GM21447 (cell line): ENCODE results near the gene MYL3.

Experiments
- ATAC-seq: cut with Tn5 transposase; IDR thresholded peaks from one replicate; pipeline ENCODE4 v1.9.1; 2021; ENCODE audit not compliant: unreplicated experiment

Gene MYL3

DNA sequence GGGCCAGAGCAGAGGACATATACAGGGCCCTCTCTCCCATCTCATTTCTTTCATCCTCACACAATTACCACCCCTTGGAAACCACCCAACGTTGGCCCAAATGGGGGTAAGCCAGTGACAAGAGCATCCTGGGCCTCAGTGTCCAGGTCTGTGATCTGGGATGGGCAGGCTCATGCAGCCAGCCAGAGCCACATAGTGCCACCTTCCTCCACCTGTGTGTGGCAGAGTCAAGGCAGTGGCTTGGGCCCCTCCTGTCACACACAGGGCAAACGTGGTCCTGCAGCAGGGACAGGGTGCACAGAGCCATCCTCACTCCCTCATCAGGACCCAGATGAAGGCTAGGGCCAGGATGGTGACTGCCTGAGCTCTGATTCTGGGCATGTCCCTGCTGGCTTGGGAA is 2.3 kb upstream of the MYL3 start:
- no peak for ATAC-seq

DNA sequence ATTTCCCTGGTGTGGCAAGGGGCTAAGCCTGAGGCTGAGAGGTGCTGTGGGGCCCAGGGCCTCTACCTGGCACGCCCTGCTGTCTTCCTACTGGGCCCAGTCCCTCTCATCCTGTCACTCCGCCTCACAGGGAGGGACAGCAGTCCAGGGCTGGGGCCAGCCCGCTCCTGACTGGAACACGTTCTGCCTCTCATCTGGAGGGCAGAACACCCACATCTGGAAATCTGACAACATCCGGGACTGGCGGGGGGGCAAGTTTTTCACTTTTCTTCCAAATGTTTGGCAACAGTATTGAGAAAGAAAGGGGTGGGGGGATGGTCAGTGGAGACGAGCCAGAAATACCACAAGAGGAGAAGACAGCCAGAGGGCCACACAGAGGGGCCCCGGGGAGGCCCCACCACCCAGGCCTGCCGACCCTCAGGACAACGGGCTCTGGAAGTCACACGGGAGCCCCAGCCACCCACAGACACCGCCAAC is 1.8 kb upstream of the MYL3 start:
- no peak for ATAC-seq

DNA sequence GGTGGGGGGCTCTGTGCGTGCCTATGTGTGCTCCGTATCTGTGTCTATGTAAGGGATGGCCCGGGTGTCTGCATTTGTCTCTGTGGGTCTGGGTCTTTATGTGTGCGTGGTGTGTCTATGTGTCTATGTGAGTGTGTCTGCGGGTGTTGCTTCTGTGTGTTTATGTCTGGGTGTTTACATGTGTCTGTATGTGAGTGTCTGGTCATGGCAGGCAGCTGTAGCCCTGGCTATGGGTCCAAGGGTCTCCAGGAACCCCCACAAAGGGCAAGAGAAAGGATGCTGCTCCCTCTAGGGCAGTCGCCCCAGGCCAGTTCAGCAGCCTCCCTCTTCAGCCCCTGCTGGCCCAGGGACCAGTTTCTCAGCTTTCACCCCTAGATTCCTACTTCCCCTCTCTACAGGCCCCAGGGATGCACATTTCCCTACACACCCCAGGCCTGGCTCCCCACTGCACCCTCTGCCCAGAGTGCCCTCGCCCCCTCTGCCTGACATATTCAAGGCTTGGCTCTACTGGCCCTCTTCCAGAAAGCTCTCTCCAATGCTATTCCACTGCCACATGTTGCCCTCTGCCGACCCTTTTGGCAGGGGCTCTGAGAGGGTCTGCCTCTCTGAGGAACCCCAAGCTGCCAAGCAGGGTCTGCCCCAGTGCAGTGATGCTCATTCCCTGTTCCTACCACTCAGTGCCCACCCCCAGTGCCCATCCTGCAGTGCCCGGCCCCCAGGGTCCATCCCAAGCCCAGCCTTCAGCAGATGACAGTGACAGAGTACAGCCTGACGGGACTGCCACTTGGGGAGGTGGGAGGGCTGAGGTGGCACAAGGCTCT is 1.0 kb upstream of the MYL3 start:
- ATAC-seq, result no peak

DNA sequence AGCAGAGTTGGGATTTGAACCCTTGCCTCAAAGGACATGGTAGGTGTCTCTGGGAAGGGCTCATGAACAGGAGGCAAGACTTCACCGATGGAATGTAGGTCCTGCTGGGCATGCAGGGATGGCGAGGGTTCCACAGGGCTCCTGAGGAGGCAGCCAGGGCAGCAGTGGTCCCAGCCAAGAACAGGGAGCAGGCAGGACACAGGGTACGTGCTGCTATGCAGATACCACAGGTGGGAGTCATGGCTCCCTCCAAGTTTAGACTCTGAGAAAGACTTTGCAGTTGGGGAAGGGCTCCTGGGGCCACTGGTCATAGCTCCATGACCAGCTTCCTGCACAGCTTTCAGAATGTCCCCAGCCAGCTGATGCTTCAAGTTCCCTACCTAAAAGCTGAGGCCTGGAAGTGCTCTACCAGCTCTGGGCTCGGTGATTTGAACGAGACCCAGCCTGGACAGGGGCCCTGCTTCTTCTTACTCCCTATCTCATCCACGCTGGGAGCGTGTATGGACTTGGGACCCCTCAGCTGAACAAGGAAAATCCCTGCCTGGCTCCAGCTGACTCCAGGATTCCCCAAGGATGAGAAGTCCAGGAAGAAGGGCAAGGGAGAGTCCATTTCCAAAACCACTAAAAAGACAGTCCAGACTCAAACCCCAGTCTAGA is 747 bp downstream of the MYL3 start:
- no peak for ATAC-seq

DNA sequence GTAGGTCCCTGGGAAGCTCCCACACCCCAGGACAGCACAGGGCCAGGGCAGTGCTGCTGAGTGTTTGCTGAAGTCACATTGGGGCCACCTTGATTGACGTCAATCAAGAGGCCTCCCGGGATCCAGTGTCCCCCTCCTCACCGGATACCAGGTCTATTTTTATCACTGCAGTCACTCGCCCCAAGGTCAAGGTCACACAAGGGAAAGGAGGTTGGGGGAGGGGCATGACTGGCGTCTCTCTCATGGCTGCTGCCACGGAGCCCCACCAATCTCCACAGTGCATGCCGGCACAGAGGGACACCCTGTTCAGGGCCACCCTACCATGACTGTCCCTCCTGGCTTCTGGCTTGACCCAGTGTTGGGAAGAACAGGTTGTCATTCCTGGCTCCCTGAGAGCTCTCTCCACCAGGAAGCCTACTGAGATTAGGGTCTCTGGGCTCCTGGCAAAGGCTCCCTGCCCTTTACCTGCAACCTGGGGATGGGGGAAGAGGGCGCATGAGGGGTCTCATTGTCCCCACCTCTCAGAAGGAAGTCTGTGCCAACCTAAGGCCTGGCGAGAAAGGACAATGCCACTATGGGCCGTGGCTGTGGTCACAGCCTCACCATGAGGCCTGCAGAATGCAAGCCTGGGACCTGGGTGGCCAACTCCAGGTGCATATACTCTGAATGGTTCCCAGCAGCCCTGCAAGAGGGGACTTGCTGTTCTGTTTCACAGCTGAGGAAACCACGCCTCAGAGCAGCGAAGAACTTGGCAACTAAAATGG is 1.5 kb downstream of the MYL3 start:
- ATAC-seq, result no peak

DNA sequence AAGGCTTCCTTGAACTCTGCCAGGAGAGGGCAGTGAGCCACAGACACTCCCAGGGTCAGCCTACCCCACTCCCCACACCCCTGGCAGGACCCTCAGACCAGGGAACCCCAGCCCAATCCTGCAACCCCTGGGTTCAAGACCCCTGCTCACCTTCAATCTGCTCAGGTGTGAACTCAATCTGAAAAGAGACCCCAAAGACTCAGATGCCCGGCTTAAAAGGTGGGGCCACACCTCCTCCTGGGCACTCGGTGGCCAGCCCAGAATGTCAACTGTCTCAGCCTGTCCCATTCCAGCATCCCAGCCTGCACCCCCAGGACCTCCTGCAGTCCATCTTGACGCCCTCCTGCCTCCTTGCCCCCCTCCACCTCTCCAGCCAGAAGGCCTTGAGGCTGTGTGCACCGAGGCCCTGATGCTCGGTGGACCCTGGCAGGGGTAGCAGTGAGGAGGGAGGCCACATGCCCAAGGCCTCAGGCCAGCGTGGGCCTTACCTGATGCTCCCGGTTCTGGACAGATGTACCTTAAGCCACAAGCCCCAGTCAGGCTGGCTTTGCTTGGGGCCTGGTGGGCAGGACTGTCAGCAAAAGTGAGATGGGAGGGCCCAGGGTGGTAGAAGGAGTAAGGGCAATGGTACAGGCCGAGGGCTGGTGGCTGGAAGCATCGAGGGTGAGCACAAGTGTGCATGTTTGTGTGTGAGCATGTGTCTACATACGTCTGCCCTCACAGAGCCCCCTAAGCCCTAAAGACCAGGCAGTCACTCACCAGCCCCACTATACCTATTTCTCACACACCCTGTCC is 2.2 kb downstream of the MYL3 start:
- ATAC-seq, result no peak

DNA sequence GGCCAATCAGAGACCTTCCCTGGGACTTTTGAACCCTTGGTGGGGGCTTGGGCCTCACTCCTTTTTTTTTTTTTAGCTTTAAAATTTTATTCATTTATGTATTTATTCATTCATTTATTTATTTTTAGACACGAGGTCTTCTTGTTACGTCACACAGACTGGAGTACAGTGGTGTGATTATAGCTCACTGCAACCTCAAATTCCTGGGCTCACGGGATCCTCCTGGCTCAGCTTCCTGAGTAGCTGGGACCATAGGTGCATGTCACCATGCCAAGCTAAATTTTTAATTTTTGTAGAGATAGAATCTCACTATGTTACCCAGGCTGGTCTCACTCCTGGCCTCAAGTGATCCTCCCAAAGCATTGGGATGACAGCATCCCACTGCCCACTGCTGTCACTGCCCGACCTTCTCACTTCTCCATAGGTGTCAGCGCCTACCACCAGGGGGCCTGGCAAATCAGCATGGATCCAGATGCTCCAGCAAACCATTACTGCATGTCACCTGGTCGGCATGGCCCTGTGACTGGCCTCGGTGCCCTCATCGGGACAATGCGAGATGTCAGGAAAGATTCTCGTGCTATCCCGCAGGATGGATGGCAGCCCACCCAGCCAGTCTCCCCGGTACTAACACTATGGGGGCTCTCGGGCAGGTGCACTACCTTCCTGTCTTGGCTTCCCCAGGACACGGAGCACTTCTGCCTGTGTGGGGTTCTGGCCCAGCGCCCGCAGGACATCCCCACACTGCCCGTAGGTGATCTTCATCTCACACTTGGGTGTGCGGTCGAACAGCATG is 3.0 kb downstream of the MYL3 start:
- ATAC-seq, result no peak

DNA sequence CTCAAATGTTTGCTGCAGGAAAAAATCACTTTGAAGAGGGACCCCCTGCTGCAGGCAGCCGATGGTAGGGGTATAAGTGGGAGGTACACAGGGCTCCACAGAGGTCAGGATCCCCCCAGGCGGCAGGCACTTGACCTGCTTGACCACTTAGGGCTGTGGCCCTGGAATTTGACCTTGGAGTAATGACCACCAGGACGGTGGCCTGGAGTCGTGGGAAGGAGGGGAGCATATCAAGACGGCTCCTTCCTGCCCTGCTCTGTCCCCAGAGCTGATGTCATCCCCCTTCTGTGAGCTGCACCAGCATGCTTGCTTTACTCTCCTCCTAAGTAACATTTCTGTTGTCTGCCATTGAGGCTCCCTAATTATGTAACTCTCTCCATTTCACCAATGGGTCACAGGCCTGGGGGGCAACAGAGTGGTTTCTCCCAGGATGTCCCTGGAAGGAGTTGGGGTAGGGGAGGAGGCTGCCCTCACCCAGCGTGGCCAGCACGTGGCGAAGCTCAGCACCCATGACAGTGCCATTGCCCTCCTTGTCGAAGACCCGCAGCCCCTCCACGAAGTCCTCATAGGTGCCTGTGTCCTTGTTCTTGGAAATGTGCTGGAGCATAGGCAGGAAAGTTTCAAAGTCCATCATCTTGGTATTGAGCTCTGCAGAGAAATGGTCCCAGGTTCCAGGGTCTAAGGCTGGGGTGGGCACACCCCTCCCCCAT is 4.1 kb downstream of the MYL3 start:
- ATAC-seq, result no peak

DNA sequence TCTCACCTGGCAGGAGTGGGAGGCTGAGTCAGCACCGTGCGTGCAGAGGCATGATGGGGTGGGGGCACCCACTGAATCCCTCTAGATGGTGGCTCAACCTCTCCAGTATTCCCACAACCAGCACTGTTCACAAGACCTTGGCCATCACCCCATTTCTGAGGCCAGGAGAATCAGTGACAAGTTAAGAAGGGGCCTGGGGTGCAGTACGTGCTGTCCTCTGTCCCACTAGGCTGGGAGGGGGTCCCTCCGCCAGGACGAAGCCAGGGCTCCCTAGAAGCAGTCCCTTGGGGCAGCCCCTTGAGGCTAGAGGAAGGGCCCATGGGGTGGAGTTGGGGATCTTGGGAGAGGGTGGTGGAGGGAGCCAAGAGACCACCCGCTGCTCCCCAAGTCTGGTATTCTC is 4.8 kb downstream of the MYL3 start:
- ATAC-seq, result no peak

DNA sequence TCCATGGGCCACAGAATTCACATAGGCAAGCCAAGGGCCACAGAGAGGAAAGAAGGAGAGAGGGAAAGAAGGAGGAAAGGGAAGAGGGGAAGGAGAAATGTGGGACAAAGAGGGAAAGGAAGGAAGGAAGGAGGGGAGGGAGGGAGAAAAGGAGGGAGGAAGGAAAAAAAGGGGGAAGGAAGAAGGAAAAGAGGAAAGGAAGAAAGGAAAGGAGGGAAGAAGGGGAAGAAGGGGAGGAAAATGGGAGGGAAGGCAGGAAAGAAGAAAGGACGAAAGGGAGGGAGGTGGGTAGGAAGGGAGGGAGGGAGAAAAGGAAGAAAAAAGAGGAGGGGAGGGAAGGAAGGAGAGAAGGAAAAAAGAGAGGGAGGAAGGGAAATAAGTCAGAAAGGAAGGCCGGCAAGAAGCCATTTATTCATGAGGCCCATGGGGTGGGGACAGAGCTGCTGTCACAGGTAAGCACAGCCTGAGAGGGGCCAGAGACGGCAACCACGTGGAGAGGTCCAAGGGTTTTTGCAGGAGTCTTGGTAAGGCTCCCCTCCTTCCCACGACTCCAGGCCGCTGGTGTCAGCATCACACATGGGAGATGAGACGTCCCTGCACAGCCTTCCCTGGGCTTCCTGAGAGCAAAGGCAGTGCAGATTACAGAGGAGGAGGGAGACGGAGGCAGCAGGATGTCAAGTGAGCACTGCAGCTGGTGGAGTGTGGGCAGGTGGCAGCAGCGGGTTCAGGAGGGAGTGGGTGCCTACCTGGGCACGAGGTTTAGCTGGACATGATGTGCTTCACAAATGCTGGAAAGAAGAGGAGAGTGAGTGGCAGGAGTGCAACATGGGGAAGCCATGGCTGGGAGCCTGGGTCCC is 5.5 kb downstream of the MYL3 start:
- no peak for ATAC-seq

DNA sequence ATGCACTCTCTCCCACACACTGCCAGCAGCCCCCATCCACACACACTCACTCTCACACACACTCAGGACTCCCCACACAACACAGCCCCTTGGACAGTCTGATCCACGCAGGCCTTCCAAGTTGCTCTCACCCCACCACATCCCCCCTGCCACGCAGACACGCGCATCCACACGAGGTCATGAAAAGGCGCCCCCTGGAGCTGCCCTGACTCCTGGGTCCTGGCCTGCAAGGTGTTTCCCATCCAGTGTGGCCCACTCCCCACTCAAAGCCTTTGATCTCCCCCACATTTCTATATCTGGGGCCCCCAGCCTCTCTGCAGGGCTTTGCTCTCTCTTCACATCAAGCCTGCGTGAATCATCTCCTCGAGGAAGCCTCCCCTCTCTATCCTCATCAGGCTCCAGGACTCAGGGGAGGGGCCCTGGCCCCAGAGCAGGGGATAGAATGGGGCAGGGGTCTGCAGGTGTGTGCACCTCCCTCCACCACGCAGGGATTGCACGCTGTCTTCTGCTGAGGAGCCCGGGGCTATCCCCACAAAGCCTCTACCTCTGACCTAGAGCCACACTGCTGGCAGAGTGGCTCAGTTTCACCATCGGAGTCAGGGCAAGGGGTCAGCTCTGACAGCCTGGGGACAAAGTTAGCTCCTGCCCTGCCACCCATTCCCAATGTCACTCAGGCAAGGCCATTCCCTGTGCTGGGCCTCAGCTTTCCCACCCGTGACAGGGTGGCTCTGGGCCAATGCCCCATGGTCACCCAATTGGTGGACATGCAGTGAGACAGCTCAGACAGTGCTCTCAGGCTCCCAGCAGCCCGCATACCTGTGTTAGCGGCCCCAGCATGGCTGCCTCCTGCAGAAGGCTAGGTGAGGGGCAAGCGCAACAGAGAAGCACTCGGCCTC is 6.4 kb downstream of the MYL3 start:
- ATAC-seq, result no peak

DNA sequence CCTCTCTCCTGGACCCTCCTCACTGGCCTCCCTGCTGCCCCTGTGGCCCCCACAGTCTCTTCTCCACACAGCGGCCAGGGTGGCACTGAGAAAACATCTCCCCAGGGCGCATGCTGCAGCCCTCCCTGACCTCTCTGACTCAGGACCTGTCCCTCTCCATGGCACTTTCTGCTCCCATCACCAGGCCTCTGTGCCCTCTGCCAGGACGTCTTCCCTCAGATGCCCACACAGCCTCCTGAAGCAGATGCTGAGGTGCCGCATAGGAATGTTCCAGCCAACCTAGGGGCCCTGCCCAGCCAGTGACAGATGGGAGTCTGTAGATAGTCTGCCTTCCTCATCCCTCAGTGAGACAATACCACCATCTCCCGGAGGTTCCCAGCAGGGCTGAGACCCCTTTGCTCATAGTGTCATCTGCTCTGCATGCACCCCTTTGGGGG is 8.7 kb downstream of the MYL3 start:
- no peak for ATAC-seq

DNA sequence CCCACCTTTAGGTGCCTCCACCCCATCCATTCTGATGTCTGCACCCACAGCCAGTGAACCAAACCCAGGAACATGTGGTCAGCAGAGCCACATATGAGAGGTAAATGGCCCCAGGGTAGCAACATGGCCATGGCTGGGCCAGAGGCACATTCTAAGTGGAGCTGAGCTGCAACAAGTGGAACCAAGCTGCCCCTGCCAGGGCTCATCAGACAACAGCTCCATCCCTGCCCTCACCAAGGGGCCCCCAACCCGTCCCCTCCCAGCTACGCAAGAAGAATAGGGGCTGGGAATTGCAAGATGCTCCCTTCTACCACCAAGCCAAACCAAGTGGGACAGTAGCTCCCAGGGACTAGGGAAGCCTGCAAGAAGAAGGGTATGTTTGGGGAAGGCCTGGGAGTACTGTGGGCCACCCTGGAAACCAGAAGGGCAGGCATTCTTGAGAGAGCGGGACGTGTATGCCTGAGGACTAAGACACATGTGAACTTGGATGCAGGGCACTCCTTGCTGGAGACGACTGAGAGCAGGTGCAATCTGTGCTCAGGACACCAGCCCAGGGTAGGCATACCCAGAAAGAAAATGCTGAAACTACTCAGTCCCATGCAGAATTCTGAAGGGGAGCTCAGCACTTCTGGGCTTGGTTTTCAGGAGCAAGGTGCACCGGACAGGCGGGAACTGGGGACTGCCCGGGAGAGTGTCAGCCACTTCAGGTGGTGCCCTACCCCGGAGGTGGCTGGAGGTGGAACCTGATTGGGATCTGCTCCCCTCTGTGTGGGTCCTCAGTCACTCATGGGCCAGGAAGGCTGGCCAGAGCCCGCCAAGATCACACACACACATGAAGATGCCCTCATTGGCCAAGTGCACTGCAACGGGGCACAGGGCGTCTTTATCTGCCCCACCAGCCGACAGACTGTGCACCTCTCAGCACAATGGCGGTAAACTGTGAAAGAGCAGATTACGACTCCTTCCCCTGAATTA is 9.5 kb downstream of the MYL3 start:
- no peak for ATAC-seq

DNA sequence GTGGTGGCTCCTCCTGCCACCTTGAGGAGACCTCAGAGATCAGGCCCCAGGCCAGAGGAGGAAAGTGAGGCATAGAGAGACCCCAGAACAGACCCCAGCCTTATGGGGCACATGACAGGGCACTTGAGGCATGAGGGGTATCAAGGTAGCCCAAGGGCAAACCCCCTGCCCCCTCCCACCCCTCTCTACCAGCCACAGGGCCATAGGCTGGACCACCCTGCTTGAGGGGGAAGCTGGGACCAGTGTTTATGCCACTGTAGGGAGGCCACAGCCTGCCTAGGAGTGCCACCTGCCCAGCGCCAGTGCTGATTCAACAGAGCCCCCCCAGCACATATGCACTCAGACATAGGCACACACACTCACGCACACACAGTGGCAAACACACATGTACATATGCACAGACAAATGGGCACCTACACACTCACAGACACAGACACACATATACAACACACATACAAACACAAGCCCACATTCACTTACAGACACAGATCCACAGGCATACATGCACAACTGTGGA is 10.3 kb downstream of the MYL3 start:
- ATAC-seq, result no peak

DNA sequence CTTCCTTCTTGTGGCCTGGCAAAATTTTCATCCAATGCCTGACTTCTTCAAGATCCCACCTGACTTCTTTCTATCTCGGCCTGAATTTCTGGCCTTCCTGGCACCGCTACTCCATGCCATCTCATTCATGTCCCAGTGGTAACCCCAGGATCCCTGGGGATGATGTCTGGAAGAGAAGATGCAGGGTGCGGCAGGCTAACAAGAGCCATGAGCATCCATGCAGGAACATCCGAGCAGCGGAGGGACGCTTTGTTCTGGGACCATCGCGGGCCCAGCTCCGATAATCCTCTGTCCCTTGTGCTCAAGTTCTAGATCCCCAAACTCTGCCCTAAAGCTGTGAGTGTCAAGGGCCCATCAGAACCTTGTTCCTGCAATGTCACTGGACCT is 10.9 kb downstream of the MYL3 start:
- ATAC-seq, result no peak
